Measurements from ENCODE around the gene RPS6KB1.

DNA sequence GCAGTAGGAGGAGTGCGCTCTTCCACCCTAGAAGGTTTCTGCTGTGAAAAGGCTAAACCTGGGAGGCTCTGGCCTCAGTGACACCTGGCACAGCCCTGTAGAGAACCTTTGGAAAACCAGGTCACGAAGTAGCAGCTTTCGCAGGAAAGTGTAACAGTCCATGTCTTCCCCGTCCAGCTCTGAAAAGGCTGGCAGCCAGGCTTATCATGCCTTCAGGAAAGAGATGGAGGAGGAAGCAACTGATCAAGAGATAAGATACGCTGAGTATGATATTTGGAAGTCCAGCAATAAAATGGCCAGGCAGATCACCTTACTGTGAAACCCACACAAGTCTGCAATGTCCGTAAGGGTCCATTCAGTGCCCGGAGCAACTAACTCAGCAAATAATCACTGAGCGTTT, 22.4 kb upstream of the RPS6KB1 start:
- TF ChIP-seq, protein P1, sequence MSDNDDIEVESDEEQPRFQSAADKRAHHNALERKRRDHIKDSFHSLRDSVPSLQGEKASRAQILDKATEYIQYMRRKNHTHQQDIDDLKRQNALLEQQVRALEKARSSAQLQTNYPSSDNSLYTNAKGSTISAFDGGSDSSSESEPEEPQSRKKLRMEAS (IDR thresholded peaks at IDR 0.05; ENCODE audit: low read depth) = no peak
- TF ChIP-seq EP300 (IDR thresholded peaks at IDR 0.05; ENCODE audit: borderline replicate concordance in 1 of 2, low read depth in 1 of 2, low read length in 1 of 2) (no peak), CTCF (IDR thresholded peaks at IDR 0.05) (no peak), POLR2AphosphoS5 (IDR thresholded peaks at IDR 0.05; ENCODE audit: low read depth, low read length) (no peak), NRF1 (IDR thresholded peaks at IDR 0.05; ENCODE audit: low read depth, low read length) (no peak), RFX5 (IDR thresholded peaks at IDR 0.05; ENCODE audit: low read length) (no peak), TEAD4 (IDR thresholded peaks at IDR 0.05; ENCODE audit: borderline replicate concordance, insufficient read depth) (no peak)
- TF ChIP-seq, protein P2, sequence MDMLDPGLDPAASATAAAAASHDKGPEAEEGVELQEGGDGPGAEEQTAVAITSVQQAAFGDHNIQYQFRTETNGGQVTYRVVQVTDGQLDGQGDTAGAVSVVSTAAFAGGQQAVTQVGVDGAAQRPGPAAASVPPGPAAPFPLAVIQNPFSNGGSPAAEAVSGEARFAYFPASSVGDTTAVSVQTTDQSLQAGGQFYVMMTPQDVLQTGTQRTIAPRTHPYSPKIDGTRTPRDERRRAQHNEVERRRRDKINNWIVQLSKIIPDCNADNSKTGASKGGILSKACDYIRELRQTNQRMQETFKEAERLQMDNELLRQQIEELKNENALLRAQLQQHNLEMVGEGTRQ (IDR thresholded peaks at IDR 0.05; ENCODE audit: borderline replicate concordance, low read depth, low read length) = no peak
- TF ChIP-seq, protein P3, sequence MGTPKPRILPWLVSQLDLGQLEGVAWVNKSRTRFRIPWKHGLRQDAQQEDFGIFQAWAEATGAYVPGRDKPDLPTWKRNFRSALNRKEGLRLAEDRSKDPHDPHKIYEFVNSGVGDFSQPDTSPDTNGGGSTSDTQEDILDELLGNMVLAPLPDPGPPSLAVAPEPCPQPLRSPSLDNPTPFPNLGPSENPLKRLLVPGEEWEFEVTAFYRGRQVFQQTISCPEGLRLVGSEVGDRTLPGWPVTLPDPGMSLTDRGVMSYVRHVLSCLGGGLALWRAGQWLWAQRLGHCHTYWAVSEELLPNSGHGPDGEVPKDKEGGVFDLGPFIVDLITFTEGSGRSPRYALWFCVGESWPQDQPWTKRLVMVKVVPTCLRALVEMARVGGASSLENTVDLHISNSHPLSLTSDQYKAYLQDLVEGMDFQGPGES (IDR thresholded peaks at IDR 0.05; ENCODE audit: low read depth, low read length) = no peak
